ENCODE measurements around the gene HLA-DMB. TPM values are rescaled to one million over a fixed set of nuclear protein-coding genes. Genes with fewer than 3 reads are reported as not detected.

The HLA-DMB gene
- polyA plus RNA-seq, 1 donor from 2014 or later, result 2.9 TPM

DNA sequence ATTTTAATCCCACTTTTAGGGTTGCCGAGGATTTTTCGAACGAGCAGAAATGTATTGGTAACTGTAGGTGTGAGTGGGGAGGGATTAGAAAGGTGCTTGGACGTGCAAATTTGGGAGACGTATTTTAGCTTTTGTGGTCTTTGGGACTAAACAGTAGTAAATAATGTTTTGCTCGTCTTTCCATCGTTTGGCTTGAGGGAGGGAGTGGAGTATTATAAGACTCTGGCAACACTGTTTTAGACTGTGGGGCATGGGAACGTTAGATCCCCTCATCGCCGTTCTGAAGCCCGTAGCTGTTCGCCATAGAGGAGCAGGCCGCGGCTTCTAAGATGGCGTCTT is 30.4 kb upstream of the HLA-DMB start:
- TF ChIP-seq, protein P1, sequence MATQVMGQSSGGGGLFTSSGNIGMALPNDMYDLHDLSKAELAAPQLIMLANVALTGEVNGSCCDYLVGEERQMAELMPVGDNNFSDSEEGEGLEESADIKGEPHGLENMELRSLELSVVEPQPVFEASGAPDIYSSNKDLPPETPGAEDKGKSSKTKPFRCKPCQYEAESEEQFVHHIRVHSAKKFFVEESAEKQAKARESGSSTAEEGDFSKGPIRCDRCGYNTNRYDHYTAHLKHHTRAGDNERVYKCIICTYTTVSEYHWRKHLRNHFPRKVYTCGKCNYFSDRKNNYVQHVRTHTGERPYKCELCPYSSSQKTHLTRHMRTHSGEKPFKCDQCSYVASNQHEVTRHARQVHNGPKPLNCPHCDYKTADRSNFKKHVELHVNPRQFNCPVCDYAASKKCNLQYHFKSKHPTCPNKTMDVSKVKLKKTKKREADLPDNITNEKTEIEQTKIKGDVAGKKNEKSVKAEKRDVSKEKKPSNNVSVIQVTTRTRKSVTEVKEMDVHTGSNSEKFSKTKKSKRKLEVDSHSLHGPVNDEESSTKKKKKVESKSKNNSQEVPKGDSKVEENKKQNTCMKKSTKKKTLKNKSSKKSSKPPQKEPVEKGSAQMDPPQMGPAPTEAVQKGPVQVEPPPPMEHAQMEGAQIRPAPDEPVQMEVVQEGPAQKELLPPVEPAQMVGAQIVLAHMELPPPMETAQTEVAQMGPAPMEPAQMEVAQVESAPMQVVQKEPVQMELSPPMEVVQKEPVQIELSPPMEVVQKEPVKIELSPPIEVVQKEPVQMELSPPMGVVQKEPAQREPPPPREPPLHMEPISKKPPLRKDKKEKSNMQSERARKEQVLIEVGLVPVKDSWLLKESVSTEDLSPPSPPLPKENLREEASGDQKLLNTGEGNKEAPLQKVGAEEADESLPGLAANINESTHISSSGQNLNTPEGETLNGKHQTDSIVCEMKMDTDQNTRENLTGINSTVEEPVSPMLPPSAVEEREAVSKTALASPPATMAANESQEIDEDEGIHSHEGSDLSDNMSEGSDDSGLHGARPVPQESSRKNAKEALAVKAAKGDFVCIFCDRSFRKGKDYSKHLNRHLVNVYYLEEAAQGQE (IDR thresholded peaks at IDR 0.05; ENCODE audit: borderline replicate concordance), result peak; percentile 97
- TF ChIP-seq RAD21 (conservative IDR thresholded peaks at IDR 0.05) (no peak), TAF1 (IDR thresholded peaks at IDR 0.05; ENCODE audit: low read depth) (peak; percentile 86)
- Histone ChIP-seq H3K4me2 (ENCODE audit: low read length) (peak overlapping the region; percentile 96), H2AFZ (ENCODE audit: low read depth, low read length) (no peak overlapping the region), H3K9ac (ENCODE audit: low read length) (peak overlapping the region; percentile 100), H3F3A (ENCODE audit: insufficient read depth, low read length, poor library complexity, severe bottlenecking) (peaks cover 17% of the 10 kb centered on the region), H3K4me3 (ENCODE audit: low read length) (peak overlapping the region; percentile 84), H3K79me2 (replicated peaks; ENCODE audit: insufficient read depth, low read length) (peaks cover 73% of the 10 kb centered on the region), H4K20me1 (ENCODE audit: insufficient read depth) (peaks cover 41% of the 10 kb centered on the region), H3K36me3 (ENCODE audit: insufficient read depth, low read length) (peaks cover 6% of the 10 kb centered on the region), H3K9me2 (ENCODE audit: insufficient read depth, low read length) (no peaks in the 10 kb centered on the region), H3K27me3 (ENCODE audit: insufficient read depth, low read depth, low read length) (no peaks in the 10 kb centered on the region), H3K9me3 (ENCODE audit: low read length) (no peaks in the 10 kb centered on the region), H3K27ac (ENCODE audit: low read length) (peak overlapping the region; percentile 100)

DNA sequence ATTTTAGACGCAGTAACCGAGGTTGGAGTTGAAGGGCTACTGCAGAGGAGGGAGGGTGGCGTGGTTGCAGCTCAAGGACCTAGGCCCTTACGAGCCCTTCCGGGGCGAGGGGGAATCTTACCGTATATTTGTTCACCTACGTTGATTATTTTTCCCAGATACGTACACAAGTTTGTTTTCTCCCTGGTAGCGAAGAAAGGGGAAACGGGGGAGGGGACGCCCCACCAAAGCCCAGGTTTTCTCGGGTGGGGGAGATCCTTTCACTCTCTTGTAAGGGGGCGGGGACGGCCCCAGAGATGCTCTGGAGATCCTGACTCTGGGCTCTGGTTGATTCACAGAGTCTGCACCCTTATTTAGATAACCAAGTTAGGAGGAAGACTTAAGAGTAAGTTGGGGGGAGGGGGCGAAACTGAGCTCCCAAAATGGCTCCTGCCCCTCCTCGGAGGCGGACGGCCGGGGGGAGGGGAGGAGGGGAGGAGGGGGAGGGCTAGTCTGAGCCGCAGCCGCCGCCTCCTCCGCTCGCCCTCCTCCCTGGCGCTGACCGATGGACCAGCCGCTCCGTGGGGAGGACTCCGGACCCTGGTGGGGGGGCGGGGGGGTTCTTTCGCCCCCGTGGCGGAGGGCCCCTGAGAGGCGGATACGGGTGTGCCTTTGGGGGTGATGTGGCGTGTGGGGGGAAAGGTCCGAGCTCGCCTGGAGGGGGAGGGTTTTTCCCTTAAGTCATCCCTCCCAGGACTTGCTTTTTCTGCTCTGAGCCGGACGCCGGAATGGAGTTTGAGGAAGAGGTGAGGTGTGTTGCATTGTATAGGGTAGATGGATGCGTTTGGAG is 29.8 kb upstream of the HLA-DMB start:
- Histone ChIP-seq H3K27ac (ENCODE audit: low read length) (peak overlapping the region; percentile 100), H3K9ac (ENCODE audit: low read length) (peak overlapping the region; percentile 100), H3K4me3 (ENCODE audit: low read length) (peak overlapping the region; percentile 84), H3K9me3 (ENCODE audit: low read length) (no peaks in the 10 kb centered on the region), H3K4me2 (ENCODE audit: low read length) (peak overlapping the region; percentile 96), H3F3A (ENCODE audit: insufficient read depth, low read length, poor library complexity, severe bottlenecking) (peaks cover 13% of the 10 kb centered on the region), H3K36me3 (ENCODE audit: insufficient read depth, low read length) (peaks cover 6% of the 10 kb centered on the region), H3K79me2 (replicated peaks; ENCODE audit: insufficient read depth, low read length) (peaks cover 72% of the 10 kb centered on the region), H2AFZ (ENCODE audit: low read depth, low read length) (no peak overlapping the region), H4K20me1 (ENCODE audit: insufficient read depth) (peaks cover 35% of the 10 kb centered on the region), H3K27me3 (ENCODE audit: insufficient read depth, low read depth, low read length) (no peaks in the 10 kb centered on the region), H3K9me2 (ENCODE audit: insufficient read depth, low read length) (no peaks in the 10 kb centered on the region)
- TF ChIP-seq SMC3 (conservative IDR thresholded peaks at IDR 0.05; ENCODE audit: poor library complexity) (no peak), POLR2AphosphoS5 (IDR thresholded peaks at IDR 0.05) (peak; percentile 74)

DNA sequence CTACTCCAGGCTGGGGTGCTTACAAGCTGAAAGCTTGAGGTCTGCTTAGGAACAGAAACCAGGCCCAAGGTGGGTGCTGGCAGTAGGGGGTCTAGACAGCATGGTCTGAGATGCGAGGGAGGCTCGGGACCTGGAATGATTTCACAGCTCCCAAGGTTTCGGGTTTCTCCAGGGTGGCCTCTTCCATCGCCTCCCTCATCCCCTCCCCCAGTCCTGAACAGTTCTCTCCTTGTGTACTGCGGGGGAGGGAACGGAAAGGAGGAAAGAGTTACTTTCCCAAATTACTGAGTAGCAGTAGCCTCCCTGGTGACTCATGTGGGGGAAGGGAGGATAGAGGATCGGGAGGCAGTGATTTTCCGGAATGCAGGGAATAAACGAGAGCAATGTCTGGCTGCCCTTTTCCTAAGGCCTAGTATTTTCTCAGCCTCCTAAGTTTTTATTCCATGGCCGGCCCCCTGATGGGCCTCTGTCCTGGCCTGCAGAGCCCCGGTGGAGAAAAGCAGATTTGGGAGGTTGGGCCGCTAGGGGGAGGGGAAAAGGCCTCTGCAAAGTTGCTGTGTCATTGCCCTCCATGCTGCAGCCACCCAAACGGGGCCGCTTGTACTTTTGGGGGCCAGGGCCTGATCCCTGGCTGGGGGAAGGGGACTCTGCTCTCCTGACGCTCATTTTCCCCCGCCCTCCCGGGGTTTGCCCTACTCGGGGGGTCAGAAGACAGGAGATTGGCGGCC is 29.0 kb upstream of the HLA-DMB start:
- Histone ChIP-seq H2AFZ (ENCODE audit: low read depth, low read length) (no peak overlapping the region), H3F3A (ENCODE audit: insufficient read depth, low read length, poor library complexity, severe bottlenecking) (peaks cover 13% of the 10 kb centered on the region)
- TF ChIP-seq POLR2AphosphoS5 (IDR thresholded peaks at IDR 0.05), result no peak
- peak; percentile 27 for TF ChIP-seq TAF1 (IDR thresholded peaks at IDR 0.05; ENCODE audit: low read depth)
- TF ChIP-seq RAD21 (conservative IDR thresholded peaks at IDR 0.05), result no peak
- no peak for TF ChIP-seq EP300 (conservative IDR thresholded peaks at IDR 0.05; ENCODE audit: poor library complexity, severe bottlenecking)
- TF ChIP-seq MXI1 (conservative IDR thresholded peaks at IDR 0.05; ENCODE audit: poor library complexity, severe bottlenecking), result peak; percentile 84
- TF ChIP-seq EZH2 (IDR thresholded peaks at IDR 0.05; ENCODE audit: borderline replicate concordance, insufficient read depth, low read length, poor library complexity, severe bottlenecking), result no peak
- no peak for TF ChIP-seq SMC3 (conservative IDR thresholded peaks at IDR 0.05; ENCODE audit: poor library complexity)
- TF ChIP-seq, protein P2, sequence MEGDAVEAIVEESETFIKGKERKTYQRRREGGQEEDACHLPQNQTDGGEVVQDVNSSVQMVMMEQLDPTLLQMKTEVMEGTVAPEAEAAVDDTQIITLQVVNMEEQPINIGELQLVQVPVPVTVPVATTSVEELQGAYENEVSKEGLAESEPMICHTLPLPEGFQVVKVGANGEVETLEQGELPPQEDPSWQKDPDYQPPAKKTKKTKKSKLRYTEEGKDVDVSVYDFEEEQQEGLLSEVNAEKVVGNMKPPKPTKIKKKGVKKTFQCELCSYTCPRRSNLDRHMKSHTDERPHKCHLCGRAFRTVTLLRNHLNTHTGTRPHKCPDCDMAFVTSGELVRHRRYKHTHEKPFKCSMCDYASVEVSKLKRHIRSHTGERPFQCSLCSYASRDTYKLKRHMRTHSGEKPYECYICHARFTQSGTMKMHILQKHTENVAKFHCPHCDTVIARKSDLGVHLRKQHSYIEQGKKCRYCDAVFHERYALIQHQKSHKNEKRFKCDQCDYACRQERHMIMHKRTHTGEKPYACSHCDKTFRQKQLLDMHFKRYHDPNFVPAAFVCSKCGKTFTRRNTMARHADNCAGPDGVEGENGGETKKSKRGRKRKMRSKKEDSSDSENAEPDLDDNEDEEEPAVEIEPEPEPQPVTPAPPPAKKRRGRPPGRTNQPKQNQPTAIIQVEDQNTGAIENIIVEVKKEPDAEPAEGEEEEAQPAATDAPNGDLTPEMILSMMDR (IDR thresholded peaks at IDR 0.05; ENCODE audit: poor library complexity, severe bottlenecking), result no peak
- TF ChIP-seq, protein P1 (IDR thresholded peaks at IDR 0.05; ENCODE audit: borderline replicate concordance), result no peak

More for the DNA sequence above, 29.0 kb upstream of the HLA-DMB start:
- Histone ChIP-seq H3K36me3 (ENCODE audit: insufficient read depth, low read length) (peaks cover 4% of the 10 kb centered on the region), H3K27me3 (ENCODE audit: insufficient read depth, low read depth, low read length) (no peaks in the 10 kb centered on the region), H3K9me3 (ENCODE audit: low read length) (no peaks in the 10 kb centered on the region), H3K27ac (ENCODE audit: low read length) (peak overlapping the region; percentile 100), H3K4me3 (ENCODE audit: low read length) (peak overlapping the region; percentile 84), H3K9me2 (ENCODE audit: insufficient read depth, low read length) (no peaks in the 10 kb centered on the region), H4K20me1 (ENCODE audit: insufficient read depth) (peaks cover 28% of the 10 kb centered on the region), H3K9ac (ENCODE audit: low read length) (peak overlapping the region; percentile 100), H3K4me2 (ENCODE audit: low read length) (peak overlapping the region; percentile 93), H3K79me2 (replicated peaks; ENCODE audit: insufficient read depth, low read length) (peaks cover 70% of the 10 kb centered on the region)
